GM12801 (cell line): ENCODE data around the gene SLC25A3.

ENCODE experiments used
- TF ChIP-seq, protein P1 (sequence below): IDR thresholded peaks from one replicate; pipeline ENCODE4 v1.5.1; 2011; ENCODE audit warnings: control low read depth; ENCODE audit not compliant: insufficient read length; ENCODE audit errors: extremely low read depth

The SLC25A3 gene

DNA sequence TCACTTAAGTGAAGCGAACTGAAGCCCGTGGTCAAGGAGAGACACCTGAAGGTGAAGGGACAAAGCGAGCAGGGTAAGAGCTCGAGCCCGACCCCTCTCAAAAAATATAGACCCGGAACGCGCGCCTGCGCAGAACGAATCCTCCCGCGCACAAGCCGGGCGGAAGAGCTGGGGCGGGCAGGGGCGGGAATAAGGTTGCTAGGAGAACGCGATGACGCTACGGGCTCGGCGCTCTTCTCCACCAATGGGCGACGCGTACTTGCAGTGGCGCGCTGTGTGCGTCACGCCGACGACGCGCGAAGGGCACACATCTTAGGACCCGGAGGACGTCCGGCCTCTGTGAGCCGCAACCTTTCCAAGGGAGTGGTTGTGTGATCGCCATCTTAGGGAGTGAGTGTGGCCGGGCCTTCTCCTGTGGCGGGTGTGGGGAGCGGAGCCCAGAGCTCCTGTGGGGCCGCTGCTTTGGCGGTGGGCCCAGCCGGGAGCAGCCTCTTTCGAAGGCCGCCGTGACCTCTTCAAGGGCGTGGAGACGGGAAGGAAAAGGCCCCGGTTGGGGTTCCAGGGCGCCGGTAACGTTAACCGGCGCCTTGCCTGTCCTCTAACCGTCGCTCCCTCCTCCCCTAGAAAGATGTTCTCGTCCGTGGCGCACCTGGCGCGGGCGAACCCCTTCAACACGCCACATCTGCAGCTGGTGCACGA is at the start of gene SLC25A3:
Gene SLC25A3, plus strand, starts transcription at position 336 of the 699 bp plus-strand sequence. Its CDS starts 293 bp downstream, at position 629.
- TF ChIP-seq, protein P1, sequence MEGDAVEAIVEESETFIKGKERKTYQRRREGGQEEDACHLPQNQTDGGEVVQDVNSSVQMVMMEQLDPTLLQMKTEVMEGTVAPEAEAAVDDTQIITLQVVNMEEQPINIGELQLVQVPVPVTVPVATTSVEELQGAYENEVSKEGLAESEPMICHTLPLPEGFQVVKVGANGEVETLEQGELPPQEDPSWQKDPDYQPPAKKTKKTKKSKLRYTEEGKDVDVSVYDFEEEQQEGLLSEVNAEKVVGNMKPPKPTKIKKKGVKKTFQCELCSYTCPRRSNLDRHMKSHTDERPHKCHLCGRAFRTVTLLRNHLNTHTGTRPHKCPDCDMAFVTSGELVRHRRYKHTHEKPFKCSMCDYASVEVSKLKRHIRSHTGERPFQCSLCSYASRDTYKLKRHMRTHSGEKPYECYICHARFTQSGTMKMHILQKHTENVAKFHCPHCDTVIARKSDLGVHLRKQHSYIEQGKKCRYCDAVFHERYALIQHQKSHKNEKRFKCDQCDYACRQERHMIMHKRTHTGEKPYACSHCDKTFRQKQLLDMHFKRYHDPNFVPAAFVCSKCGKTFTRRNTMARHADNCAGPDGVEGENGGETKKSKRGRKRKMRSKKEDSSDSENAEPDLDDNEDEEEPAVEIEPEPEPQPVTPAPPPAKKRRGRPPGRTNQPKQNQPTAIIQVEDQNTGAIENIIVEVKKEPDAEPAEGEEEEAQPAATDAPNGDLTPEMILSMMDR = no peak

DNA sequence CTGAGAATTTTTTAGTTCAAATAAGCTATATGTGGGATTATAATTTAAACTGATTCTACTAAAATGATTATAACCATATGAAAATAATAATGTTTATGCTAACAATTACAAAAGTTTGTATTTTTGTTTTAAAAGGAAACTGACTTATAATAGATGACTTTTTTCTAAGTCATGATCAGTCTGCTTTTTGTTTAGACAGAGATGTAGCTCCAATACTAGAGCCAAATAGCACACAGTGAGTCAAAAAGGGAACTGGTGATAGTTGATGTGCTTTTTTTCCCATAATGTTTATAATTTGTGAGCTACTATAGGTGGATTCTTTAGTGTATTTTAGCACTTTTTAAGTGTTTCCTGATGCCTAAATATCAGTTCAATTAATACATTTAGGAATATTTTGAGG is 49.8 kb upstream of the SLC25A3 start:
- TF ChIP-seq, protein P1 = no peak

DNA sequence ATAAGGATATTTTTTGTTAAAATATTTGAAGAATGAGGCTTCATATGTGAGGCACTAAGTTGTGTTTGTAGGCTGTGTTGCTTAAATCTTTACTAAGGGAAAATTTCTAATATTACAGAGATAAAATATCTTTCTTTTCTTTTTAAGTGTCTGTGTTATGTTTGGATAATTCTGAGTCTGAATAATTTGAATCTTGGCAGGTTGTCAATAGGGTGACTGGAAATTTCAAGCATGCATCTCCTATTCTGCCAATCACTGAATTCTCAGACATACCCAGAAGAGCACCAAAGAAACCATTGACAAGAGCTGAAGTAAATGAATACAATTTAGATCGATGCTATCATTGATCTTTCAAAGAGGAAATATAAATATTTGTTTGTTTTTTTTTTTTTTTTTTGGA is 48.7 kb upstream of the SLC25A3 start:
- TF ChIP-seq, protein P1 = no peak

DNA sequence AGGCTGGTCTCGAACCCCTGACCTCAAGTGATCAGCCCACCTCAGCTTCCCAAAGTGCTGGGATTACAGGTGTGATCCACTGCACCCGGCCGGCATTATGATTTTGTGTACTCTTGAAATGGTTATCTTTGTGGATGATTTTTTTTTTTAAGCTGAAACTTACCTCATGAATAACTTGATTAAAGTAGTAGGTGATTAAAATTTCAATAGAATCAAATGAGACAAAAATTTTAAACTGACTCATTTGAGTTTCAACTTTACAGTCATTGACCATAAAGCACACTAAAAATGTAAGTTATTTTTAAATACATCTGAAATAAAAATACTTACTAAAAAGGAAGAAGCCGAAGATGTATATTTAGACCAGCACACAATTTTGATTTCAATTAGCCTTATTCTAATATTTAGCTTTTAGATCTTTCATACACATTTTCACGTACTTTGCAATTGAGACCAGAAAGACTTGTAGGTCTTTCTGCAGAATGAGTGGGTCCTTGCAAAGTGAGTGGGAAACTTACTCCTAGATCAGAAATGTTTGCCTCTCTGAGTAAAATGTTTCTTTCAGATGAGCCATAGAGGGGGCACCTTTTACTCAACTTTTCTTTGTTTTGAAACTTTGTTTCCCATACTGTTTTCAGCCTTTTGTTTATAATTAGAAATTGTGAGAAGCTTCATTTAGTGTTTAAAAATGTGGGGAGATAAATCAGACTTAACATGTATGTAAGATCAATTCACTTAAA is 43.9 kb upstream of the SLC25A3 start:
- TF ChIP-seq, protein P1 = no peak

DNA sequence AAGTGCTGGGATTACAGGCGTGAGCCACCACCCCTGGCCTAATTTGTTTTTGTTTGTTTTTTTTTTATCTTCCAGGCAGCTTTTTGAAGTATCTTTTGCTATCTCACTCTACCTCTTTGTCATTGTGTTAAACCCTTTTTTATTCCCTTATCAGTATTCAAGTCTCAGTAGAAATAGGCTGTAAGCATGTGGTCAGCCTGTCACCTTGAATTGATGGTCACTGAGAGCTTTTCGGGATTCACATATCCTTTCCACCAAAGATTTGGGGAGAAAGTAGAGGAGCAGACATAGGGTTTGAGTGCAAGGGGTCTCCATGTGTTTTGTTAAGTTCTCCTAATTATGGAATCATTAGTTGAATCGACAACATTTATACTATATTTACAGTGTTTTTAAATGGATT is 41.7 kb upstream of the SLC25A3 start:
- TF ChIP-seq, protein P1 = no peak

DNA sequence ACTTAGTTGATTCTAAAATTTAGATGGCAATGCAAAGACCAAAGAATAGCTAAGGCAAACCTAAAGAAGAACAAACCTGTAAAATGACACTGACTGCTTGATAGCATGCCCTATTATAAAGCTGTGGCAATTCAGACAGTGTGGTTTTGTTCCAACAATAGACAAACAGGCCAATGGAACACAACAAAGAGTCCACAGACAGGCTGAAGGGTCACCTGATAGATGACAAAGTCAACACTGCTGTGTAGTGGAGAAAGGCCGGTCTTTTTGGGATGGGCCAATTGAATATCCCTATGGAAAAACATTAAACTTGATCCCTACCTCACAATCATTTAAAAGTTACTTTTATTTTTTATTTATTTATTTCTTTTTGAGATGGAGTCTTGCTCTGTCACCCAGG is 33.8 kb upstream of the SLC25A3 start:
- TF ChIP-seq, protein P1 = no peak

DNA sequence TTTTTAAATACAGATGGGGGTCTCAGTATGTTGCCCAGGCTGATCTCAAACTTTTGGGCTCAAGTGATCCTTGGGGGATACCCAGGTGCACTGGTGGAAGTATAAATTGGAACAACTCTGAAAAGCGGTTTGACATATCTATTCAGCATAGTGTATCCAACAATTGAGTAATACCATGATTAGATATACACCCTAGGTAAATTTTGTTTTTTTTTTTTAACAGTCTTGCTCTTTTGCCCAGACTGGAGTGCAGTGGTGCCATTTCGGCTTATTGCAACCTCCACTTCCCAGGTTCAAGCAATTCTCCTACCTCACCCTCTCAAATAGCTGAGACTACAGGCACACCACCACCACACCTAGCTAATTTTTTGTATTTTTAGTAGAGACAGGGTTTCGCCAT is 31.6 kb upstream of the SLC25A3 start:
- TF ChIP-seq, protein P1 = no peak
